ENCODE data around the gene PHLPP1. TPM values are rescaled to one million over a fixed set of nuclear protein-coding genes. Genes with fewer than 3 reads are reported as not detected.

Gene PHLPP1
- total RNA-seq, 3 donors from 2014 or later = 9.8 to 19.9 (median 15.4) TPM

GRCh38 chr18:62683935-62684334 is 31.4 kb upstream of the PHLPP1 start:
- no peaks in the 10 kb centered on the region for H3K36me3 ChIP-seq
- TF ChIP-seq POLR2A (IDR thresholded peaks at IDR 0.05) (no peak), CTCF (IDR thresholded peaks at IDR 0.05) (no peak), POLR2AphosphoS5 (IDR thresholded peaks at IDR 0.05) (no peak)
- intact Hi-C loops (cut with DNase I; ENCODE audit: low total_unique reads) = no loop called here
- no peak for DNase-seq (ENCODE audit: low spot score in 2 of 2)
- H3K4me3 ChIP-seq = no peak overlapping the region
- peaks cover 0 to 6% of the 10 kb centered on the region in 2 donors for H3K9me3 ChIP-seq
- no peaks in the 10 kb centered on the region for H3K4me1 ChIP-seq
- no peak overlapping the region for H3K27ac ChIP-seq
- H3K27me3 ChIP-seq = no peaks in the 10 kb centered on the region

GRCh38 chr18:62688743-62689317 is 26.5 kb upstream of the PHLPP1 start:
- H3K4me3 ChIP-seq = no peak overlapping the region
- no peaks in the 10 kb centered on the region for H3K4me1 ChIP-seq
- no peak for DNase-seq (ENCODE audit: low spot score in 2 of 2)
- TF ChIP-seq POLR2A (IDR thresholded peaks at IDR 0.05) (no peak), CTCF (IDR thresholded peaks at IDR 0.05) (no peak), POLR2AphosphoS5 (IDR thresholded peaks at IDR 0.05) (no peak)
- no peaks in the 10 kb centered on the region for H3K27me3 ChIP-seq
- no peaks in the 10 kb centered on the region for H3K36me3 ChIP-seq
- no peak overlapping the region for H3K27ac ChIP-seq
- intact Hi-C loops (cut with DNase I; ENCODE audit: low total_unique reads) = no loop called here
- H3K9me3 ChIP-seq = peaks cover 0 to 6% of the 10 kb centered on the region in 2 donors

GRCh38 chr18:62690236-62690815 is 25.0 kb upstream of the PHLPP1 start:
- intact Hi-C loops (cut with DNase I; ENCODE audit: low total_unique reads) = no loop called here
- TF ChIP-seq CTCF (IDR thresholded peaks at IDR 0.05) (no peak), POLR2AphosphoS5 (IDR thresholded peaks at IDR 0.05) (no peak), POLR2A (IDR thresholded peaks at IDR 0.05) (no peak)
- Histone ChIP-seq H3K36me3 (no peaks in the 10 kb centered on the region), H3K4me1 (no peaks in the 10 kb centered on the region), H3K27me3 (no peaks in the 10 kb centered on the region), H3K9me3 (peaks cover 0 to 6% of the 10 kb centered on the region in 2 donors), H3K4me3 (peak overlapping the region; percentile 2 to 40 (median 14)), H3K27ac (peak overlapping the region; percentile 62 to 74)
- no peak for DNase-seq (ENCODE audit: low spot score in 2 of 2)

- no peak overlapping the region for H3K4me3 ChIP-seq
- DNase-seq (ENCODE audit: low spot score in 2 of 2) = no peak
- no peak for TF ChIP-seq POLR2A (IDR thresholded peaks at IDR 0.05)
- TF ChIP-seq POLR2AphosphoS5 (IDR thresholded peaks at IDR 0.05) = no peak
- TF ChIP-seq CTCF (IDR thresholded peaks at IDR 0.05) = no peak
- H3K9me3 ChIP-seq = peaks cover 0 to 1% of the 10 kb centered on the region in 2 donors
- H3K4me1 ChIP-seq = no peaks in the 10 kb centered on the region
- H3K27me3 ChIP-seq = no peaks in the 10 kb centered on the region
- H3K36me3 ChIP-seq = no peaks in the 10 kb centered on the region
- H3K27ac ChIP-seq = no peak overlapping the region
- intact Hi-C loops (cut with DNase I; ENCODE audit: low total_unique reads) = no loop called here
Observed at GRCh38 chr18:62693659-62694058, 21.7 kb upstream of the PHLPP1 start.

GRCh38 chr18:62697636-62698035 is 17.7 kb upstream of the PHLPP1 start:
- intact Hi-C loops (cut with DNase I; ENCODE audit: low total_unique reads) = no loop called here
- H3K27me3 ChIP-seq = no peaks in the 10 kb centered on the region

More at GRCh38 chr18:62697636-62698035, 17.7 kb upstream of the PHLPP1 start:
- Histone ChIP-seq H3K4me3 (no peak overlapping the region), H3K4me1 (no peaks in the 10 kb centered on the region), H3K9me3 (no peaks in the 10 kb centered on the region), H3K27ac (no peak overlapping the region), H3K36me3 (no peaks in the 10 kb centered on the region)
- DNase-seq (ENCODE audit: low spot score in 2 of 2) = no peak
- TF ChIP-seq POLR2AphosphoS5 (IDR thresholded peaks at IDR 0.05) = no peak
- TF ChIP-seq POLR2A (IDR thresholded peaks at IDR 0.05) = no peak
- TF ChIP-seq CTCF (IDR thresholded peaks at IDR 0.05) = no peak
